SU-DHL-6 (cell line): ENCODE data around the gene ZNF536.

ENCODE experiments used
- EZH2phosphoT487 ChIP-seq: fragments of 200-600 bp; sonication (generic), shearing (Covaris generic); conservative IDR thresholded peaks from 2 replicates; pipeline ENCODE4 v1.6.1; 2018; ENCODE audit warnings: mild to moderate bottlenecking, antibody characterized with exemption, low read length, moderate library complexity, mixed read lengths
- TF ChIP-seq, protein P1 (sequence below): fragments of 200-600 bp; sonication (generic); IDR thresholded peaks from one replicate; pipeline ENCODE4 v1.5.1; 2017; ENCODE audit warnings: antibody characterized with exemption, mild to moderate bottlenecking, low read length, moderate library complexity; ENCODE audit not compliant: insufficient read depth, poor library complexity, severe bottlenecking

DNA sequence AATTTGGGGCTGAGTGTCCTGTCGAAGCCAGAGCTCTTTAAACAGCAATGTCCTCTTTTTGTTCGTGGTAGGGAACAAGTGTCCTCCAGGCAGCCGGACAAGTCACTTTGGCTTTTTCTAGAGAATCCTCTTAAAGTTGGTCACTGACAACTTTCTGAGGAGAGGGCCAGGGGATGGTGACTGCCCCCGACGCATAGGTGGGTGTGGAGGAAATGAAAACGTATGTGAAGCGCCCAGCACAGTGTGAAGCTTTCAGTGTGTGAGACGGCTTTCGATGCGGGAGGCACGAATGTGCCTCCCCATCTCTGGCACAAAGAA, 45.8 kb upstream of the ZNF536 start:
- TF ChIP-seq, protein P1, sequence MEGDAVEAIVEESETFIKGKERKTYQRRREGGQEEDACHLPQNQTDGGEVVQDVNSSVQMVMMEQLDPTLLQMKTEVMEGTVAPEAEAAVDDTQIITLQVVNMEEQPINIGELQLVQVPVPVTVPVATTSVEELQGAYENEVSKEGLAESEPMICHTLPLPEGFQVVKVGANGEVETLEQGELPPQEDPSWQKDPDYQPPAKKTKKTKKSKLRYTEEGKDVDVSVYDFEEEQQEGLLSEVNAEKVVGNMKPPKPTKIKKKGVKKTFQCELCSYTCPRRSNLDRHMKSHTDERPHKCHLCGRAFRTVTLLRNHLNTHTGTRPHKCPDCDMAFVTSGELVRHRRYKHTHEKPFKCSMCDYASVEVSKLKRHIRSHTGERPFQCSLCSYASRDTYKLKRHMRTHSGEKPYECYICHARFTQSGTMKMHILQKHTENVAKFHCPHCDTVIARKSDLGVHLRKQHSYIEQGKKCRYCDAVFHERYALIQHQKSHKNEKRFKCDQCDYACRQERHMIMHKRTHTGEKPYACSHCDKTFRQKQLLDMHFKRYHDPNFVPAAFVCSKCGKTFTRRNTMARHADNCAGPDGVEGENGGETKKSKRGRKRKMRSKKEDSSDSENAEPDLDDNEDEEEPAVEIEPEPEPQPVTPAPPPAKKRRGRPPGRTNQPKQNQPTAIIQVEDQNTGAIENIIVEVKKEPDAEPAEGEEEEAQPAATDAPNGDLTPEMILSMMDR = no peak
- no peak for TF ChIP-seq EZH2phosphoT487
